ENCODE measurements around the gene SLC22A13.
"Not testable (repeated sequence)": the region's sequence is repeated elsewhere in the genome, so short reads cannot be mapped to it uniquely, and the experiment has no call there.

SLC22A13 gene

GRCh38 chr3:38265604-38266307 lies at the start of gene SLC22A13:
Gene SLC22A13, plus strand, starts transcription at chr3:38265812. Its CDS starts 49 bp downstream, at chr3:38265861.
- no peak for DNase-seq (ENCODE audit: low spot score)

- no peak for DNase-seq (ENCODE audit: low spot score)
Measured at GRCh38 chr3:38219609-38220197, 45.9 kb upstream of the SLC22A13 start.

- no peak for DNase-seq (ENCODE audit: low spot score)
Measured at GRCh38 chr3:38221005-38221404, 44.6 kb upstream of the SLC22A13 start.

GRCh38 chr3:38222032-38222634 lies 43.5 kb upstream of the SLC22A13 start:
- DNase-seq (ENCODE audit: low spot score): no peak

- DNase-seq (ENCODE audit: low spot score): no peak
Measured at GRCh38 chr3:38224357-38224756, 41.3 kb upstream of the SLC22A13 start.

GRCh38 chr3:38226273-38226672 lies 39.3 kb upstream of the SLC22A13 start:
- DNase-seq (ENCODE audit: low spot score): no peak

- DNase-seq (ENCODE audit: low spot score): no peak
Measured at GRCh38 chr3:38227989-38228388, 37.6 kb upstream of the SLC22A13 start.

GRCh38 chr3:38229036-38229435 lies 36.6 kb upstream of the SLC22A13 start:
- DNase-seq (ENCODE audit: low spot score): no peak

- DNase-seq (ENCODE audit: low spot score): no peak
Measured at GRCh38 chr3:38232701-38233100, 32.9 kb upstream of the SLC22A13 start.

GRCh38 chr3:38235466-38235865 lies 30.1 kb upstream of the SLC22A13 start:
- DNase-seq (ENCODE audit: low spot score): no peak

GRCh38 chr3:38238416-38239008 lies 27.1 kb upstream of the SLC22A13 start:
- no peak for DNase-seq (ENCODE audit: low spot score)

- not testable (repeated sequence) for DNase-seq (ENCODE audit: low spot score)
Measured at GRCh38 chr3:38242812-38243211, 22.8 kb upstream of the SLC22A13 start.

- DNase-seq (ENCODE audit: low spot score): no peak
Measured at GRCh38 chr3:38245930-38246329, 19.7 kb upstream of the SLC22A13 start.

GRCh38 chr3:38247366-38248035 lies 18.1 kb upstream of the SLC22A13 start:
- DNase-seq (ENCODE audit: low spot score): no peak

GRCh38 chr3:38250198-38250597 lies 15.4 kb upstream of the SLC22A13 start:
- no peak for DNase-seq (ENCODE audit: low spot score)

- DNase-seq (ENCODE audit: low spot score): no peak
Measured at GRCh38 chr3:38251197-38251596, 14.4 kb upstream of the SLC22A13 start.

- no peak for DNase-seq (ENCODE audit: low spot score)
Measured at GRCh38 chr3:38253704-38254103, 11.9 kb upstream of the SLC22A13 start.

GRCh38 chr3:38254872-38255271 lies 10.7 kb upstream of the SLC22A13 start:
- no peak for DNase-seq (ENCODE audit: low spot score)

GRCh38 chr3:38255627-38256026 lies 10.0 kb upstream of the SLC22A13 start:
- no peak for DNase-seq (ENCODE audit: low spot score)

GRCh38 chr3:38257583-38257982 lies 8.0 kb upstream of the SLC22A13 start:
- no peak for DNase-seq (ENCODE audit: low spot score)

- DNase-seq (ENCODE audit: low spot score): no peak
Measured at GRCh38 chr3:38260474-38260873, 5.1 kb upstream of the SLC22A13 start.

- no peak for DNase-seq (ENCODE audit: low spot score)
Measured at GRCh38 chr3:38264353-38264771, 1.2 kb upstream of the SLC22A13 start.

Measured in D341Med (cell line).